Smooth muscle cell (in vitro differentiated cells): ENCODE data around the gene FAM53B. TPM values are rescaled to one million over a fixed set of nuclear protein-coding genes. Genes with fewer than 3 reads are reported as not detected.

ENCODE experiments used
- DNase-seq: peaks from one replicate; lab custom pipeline; 2025; ENCODE audit not compliant: unreplicated experiment; lab: John Stamatoyannopoulos, UW
- H2AFZ ChIP-seq: fragments of 200-600 bp; sonication (generic); 2 replicates; pipeline ENCODE4 v1.6.0; 2016; ENCODE audit warnings: antibody characterized with exemption, low read depth, mild to moderate bottlenecking
- H3F3A ChIP-seq: fragments of 200-600 bp; sonication (generic); 2 replicates; pipeline ENCODE4 v1.6.0; 2017; ENCODE audit warnings: antibody characterized with exemption, low read depth
- H3K27ac ChIP-seq: fragments of 200-600 bp; sonication (generic); 2 replicates; pipeline ENCODE4 v1.5.1; 2016; ENCODE audit warnings: low read depth, mild to moderate bottlenecking
- H3K27me3 ChIP-seq: fragments of 200-600 bp; sonication (generic); 2 replicates; pipeline ENCODE4 v1.6.1; 2016; ENCODE audit warnings: low read depth, mild to moderate bottlenecking
- H3K36me3 ChIP-seq: fragments of 200-600 bp; sonication (generic); 2 replicates; pipeline ENCODE4 v1.5.1; 2016; ENCODE audit warnings: low read depth
- H3K4me1 ChIP-seq: fragments of 200-600 bp; sonication (generic); 2 replicates; pipeline ENCODE4 v1.5.1; 2016; ENCODE audit warnings: low read depth
- H3K4me2 ChIP-seq: fragments of 200-600 bp; sonication (generic); 2 replicates; pipeline ENCODE4 v1.6.0; 2016; ENCODE audit warnings: mild to moderate bottlenecking
- H3K4me3 ChIP-seq: fragments of 200-600 bp; sonication (generic); 2 replicates; pipeline ENCODE4 v1.5.1; 2016; ENCODE audit warnings: mild to moderate bottlenecking
- H3K79me2 ChIP-seq: fragments of 200-600 bp; sonication (generic); 2 replicates; pipeline ENCODE4 v1.6.0; 2016; ENCODE audit warnings: low read depth, mild to moderate bottlenecking
- H3K9ac ChIP-seq: fragments of 200-600 bp; sonication (generic); 2 replicates; pipeline ENCODE4 v1.6.0; 2016; ENCODE audit warnings: low read depth
- H3K9me3 ChIP-seq: fragments of 200-600 bp; sonication (generic); replicated peaks from 2 replicates; pipeline ENCODE4 v1.5.1; 2016; ENCODE audit warnings: low read depth
- H4K20me1 ChIP-seq: fragments of 200-600 bp; sonication (generic); 2 replicates; pipeline ENCODE4 v1.6.0; 2016; ENCODE audit warnings: low read depth
- CTCF ChIP-seq: fragments of 200-600 bp; sonication (generic); IDR thresholded peaks from 2 replicates; pipeline ENCODE4 v1.5.1; 2017; ENCODE audit warnings: borderline replicate concordance, mild to moderate bottlenecking, antibody characterized with exemption; ENCODE audit not compliant: insufficient read depth, poor library complexity, severe bottlenecking
- WGBS: methylation state at CpG from one replicate; pipeline ENCODE4 v1.1.7; 2016; ENCODE audit warnings: low lambda C conversion rate; 5-methylcytosine and 5-hydroxymethylcytosine counted together
- polyA plus RNA-seq: library from polyadenylated mRNA; unstranded; fragments of >200 nt; fragmentation: Nextera tagmentation; extraction: Ambion mirVana; gene quantifications from 2 replicates; pipeline ENCODE4 v1.2.1, GENCODE V29; 2016
- total RNA-seq: library from RNA; depleted of rRNA; stranded (reverse); fragments of >200 nt; gene quantifications from 2 replicates; pipeline ENCODE4 v1.2.3, GENCODE V29; 2014

The FAM53B gene
- total and polyA plus RNA-seq, 2 experiments from 2014 or later, result 5.5 to 6.2 TPM

GRCh38 chr10:124646483-124647352 lies 97.5 kb downstream of the FAM53B start:
- Histone ChIP-seq H3K4me3 (no peak overlapping the region), H3K27me3 (no peaks in the 10 kb centered on the region), H3K4me1 (peaks cover 43% of the 10 kb centered on the region), H3K27ac (peak overlapping the region; percentile 67), H3F3A (no peaks in the 10 kb centered on the region), H3K36me3 (no peaks in the 10 kb centered on the region), H4K20me1 (peaks cover 61% of the 10 kb centered on the region), H3K79me2 (no peaks in the 10 kb centered on the region), H3K4me2 (peak overlapping the region; percentile 15), H2AFZ (no peak overlapping the region), H3K9ac (no peak overlapping the region), H3K9me3 (no peaks in the 10 kb centered on the region)
- peak; percentile 18 for DNase-seq
- no peak for TF ChIP-seq CTCF
- WGBS, result 77% methylated on average over 19 of the region's 19 CpGs

GRCh38 chr10:124645467-124646095 lies 98.6 kb downstream of the FAM53B start:
- H3K4me1 ChIP-seq, result peaks cover 54% of the 10 kb centered on the region

GRCh38 chr10:124644771-124645415 lies 99.3 kb downstream of the FAM53B start:
- Histone ChIP-seq H3F3A (no peaks in the 10 kb centered on the region), H3K79me2 (no peaks in the 10 kb centered on the region), H3K4me2 (no peak overlapping the region), H3K9me3 (no peaks in the 10 kb centered on the region), H3K27ac (no peak overlapping the region), H4K20me1 (peaks cover 79% of the 10 kb centered on the region), H3K27me3 (no peaks in the 10 kb centered on the region), H3K36me3 (no peaks in the 10 kb centered on the region), H3K4me1 (peaks cover 61% of the 10 kb centered on the region), H3K4me3 (no peak overlapping the region), H3K9ac (no peak overlapping the region), H2AFZ (no peak overlapping the region)
- 97% methylated on average over 10 of the region's 10 CpGs for WGBS
- no peak for DNase-seq
- TF ChIP-seq CTCF, result no peak

More at GRCh38 chr10:124645467-124646095, 98.6 kb downstream of the FAM53B start:
- Histone ChIP-seq H3K36me3 (no peaks in the 10 kb centered on the region), H3K4me3 (no peak overlapping the region), H2AFZ (no peak overlapping the region), H3K4me2 (no peak overlapping the region), H3K9ac (no peak overlapping the region), H3K79me2 (no peaks in the 10 kb centered on the region), H3K27ac (peak overlapping the region; percentile 67), H3K27me3 (no peaks in the 10 kb centered on the region), H3F3A (no peaks in the 10 kb centered on the region), H4K20me1 (peaks cover 72% of the 10 kb centered on the region), H3K9me3 (no peaks in the 10 kb centered on the region)
- TF ChIP-seq CTCF, result no peak
- WGBS, result 96% methylated on average over 13 of the region's 13 CpGs
- DNase-seq, result no peak
